Endothelial cell of umbilical vein (primary cell): Measurements from ENCODE around the gene SRSF1. TPM values are rescaled to one million over a fixed set of nuclear protein-coding genes. Genes with fewer than 3 reads are reported as not detected.

Source experiments
- BruUV-seq: library from RNA; stranded (reverse); fragments of 400-500 nt; replicated peaks from 2 replicates; lab custom pipeline; 2021; lab: Mats Ljungman, UMichigan
- CTCF ChIA-PET: fragments of 300-600, 350-600 bp; sonication (Branson Sonifier 250); formaldehyde crosslinking; loops from one replicate; lab custom pipeline; 2021; ENCODE audit warnings: antibody characterized with exemption, inconsistent platforms; lab: Charles Lee
- POLR2A ChIA-PET: fragments of 300-600, 350-600 bp; sonication (Branson Sonifier 250); formaldehyde crosslinking; loops from one replicate; lab custom pipeline; 2021; ENCODE audit warnings: antibody characterized with exemption, inconsistent platforms; lab: Charles Lee
- DNase-seq: peaks from one replicate; pipeline ENCODE4 v3.0.0-alpha.2; 2011; ENCODE audit warnings: low read depth, low spot score
- FAIRE-seq: peaks from 2 replicates; lab custom pipeline; 2011; peaks lifted over from hg19 to GRCh38; lab: Jason Lieb, UNC
- H2AFZ ChIP-seq: 2 replicates; pipeline ENCODE4 v1.6.0; 2012; ENCODE audit warnings: low read depth, low read length, control low read depth, inconsistent platforms
- H3K27ac ChIP-seq: 2 replicates; pipeline ENCODE4 v1.5.1; 2011; ENCODE audit warnings: low read depth, mild to moderate bottlenecking, control low read depth, low read length, moderate library complexity; ENCODE audit not compliant: insufficient read depth
- H3K27me3 ChIP-seq, 2 experiments: 2 replicates each; pipeline versions ENCODE4 v1.6.0 to v1.6.1; 2011; ENCODE audit warnings: low read length in 2 of 2, mixed read lengths in 1 of 2; ENCODE audit not compliant: control insufficient read depth in 2 of 2, insufficient read depth in 2 of 2
- H3K36me3 ChIP-seq, 2 experiments: 2 replicates in 1 of 2; 3 replicates in 1 of 2; pipeline ENCODE4 v1.5.1; 2011; ENCODE audit warnings: low read length in 2 of 2, mild to moderate bottlenecking in 1 of 2, moderate library complexity in 1 of 2; ENCODE audit not compliant: control insufficient read depth in 2 of 2, insufficient read depth in 2 of 2; ENCODE audit errors: extremely low read depth in 1 of 2
- H3K4me1 ChIP-seq: 3 replicates; pipeline ENCODE4 v1.5.1; 2011; ENCODE audit warnings: mild to moderate bottlenecking, low read length; ENCODE audit not compliant: control insufficient read depth, insufficient read depth; ENCODE audit errors: extremely low read depth
- H3K4me2 ChIP-seq: 2 replicates; pipeline ENCODE4 v1.6.1; 2011; ENCODE audit warnings: low read length, control low read depth, mixed read lengths; ENCODE audit not compliant: insufficient read depth
- H3K4me3 ChIP-seq, 3 experiments: fragments of 200-600 bp in 1 of 3; sonication (generic), shearing (Covaris generic) in 1 of 3; replicated peaks in 1 of 3; 2 replicates each; pipeline ENCODE4 v1.5.1; 2011 to 2016; ENCODE audit warnings: control low read depth in 3 of 3, low read length in 3 of 3, mild to moderate bottlenecking in 2 of 3, inconsistent platforms in 1 of 3, low read depth in 1 of 3, moderate library complexity in 1 of 3; ENCODE audit not compliant: insufficient read depth in 1 of 3
- H3K79me2 ChIP-seq: 2 replicates; pipeline ENCODE4 v1.6.0; 2012; ENCODE audit warnings: low read length, inconsistent platforms; ENCODE audit not compliant: control insufficient read depth, insufficient read depth
- H3K9ac ChIP-seq: replicated peaks from 2 replicates; pipeline ENCODE3; 2011; ENCODE audit warnings: low read length, control low read depth; ENCODE audit not compliant: insufficient read depth; ENCODE audit errors: extremely low read depth
- H3K9me1 ChIP-seq: replicated peaks from 3 replicates; pipeline ENCODE4 v1.6.0; 2011; ENCODE audit warnings: mild to moderate bottlenecking, low read length; ENCODE audit not compliant: control insufficient read depth, insufficient read depth; ENCODE audit errors: extremely low read depth
- H3K9me3 ChIP-seq: replicated peaks from 2 replicates; pipeline ENCODE4 v1.5.1; 2012; ENCODE audit warnings: low read length, inconsistent platforms; ENCODE audit not compliant: control insufficient read depth, insufficient read depth
- H4K20me1 ChIP-seq: replicated peaks from 2 replicates; pipeline ENCODE3; 2011; ENCODE audit warnings: mild to moderate bottlenecking, low read length; ENCODE audit not compliant: control insufficient read depth, insufficient read depth; ENCODE audit errors: extremely low read depth
- EZH2 ChIP-seq: IDR thresholded peaks from 2 replicates; pipeline ENCODE4 v1.6.1; 2012; ENCODE audit warnings: borderline replicate concordance, low read depth, mild to moderate bottlenecking, moderate library complexity, low read length, inconsistent platforms; ENCODE audit not compliant: severe bottlenecking
- FOS ChIP-seq: IDR thresholded peaks from 2 replicates; pipeline ENCODE4 v1.6.1; 2011; ENCODE audit warnings: mild to moderate bottlenecking, low read length, moderate library complexity, borderline replicate concordance; ENCODE audit not compliant: insufficient read depth
- GATA2 ChIP-seq: IDR thresholded peaks from 2 replicates; pipeline ENCODE4 v1.7.0; 2011; ENCODE audit warnings: low read depth, mild to moderate bottlenecking, moderate library complexity, mixed read lengths, low read length; ENCODE audit not compliant: insufficient read length, insufficient read depth
- JUN ChIP-seq: IDR thresholded peaks from 2 replicates; pipeline ENCODE4 v1.6.1; 2011; ENCODE audit warnings: borderline replicate concordance, low read depth; ENCODE audit not compliant: insufficient read length, insufficient read depth
- MAX ChIP-seq: IDR thresholded peaks from 2 replicates; pipeline ENCODE4 v1.6.1; 2011; ENCODE audit not compliant: insufficient read depth, insufficient read length
- MYC ChIP-seq: IDR thresholded peaks from one replicate; pipeline ENCODE4 v1.6.1; 2011; ENCODE audit warnings: mild to moderate bottlenecking, low read depth, low read length
- POLR2A ChIP-seq: IDR thresholded peaks from 2 replicates; pipeline ENCODE4 v1.6.1; 2012; ENCODE audit warnings: low read depth, mild to moderate bottlenecking, control low read depth, low read length
- POLR2AphosphoS5 ChIP-seq: IDR thresholded peaks from 2 replicates; pipeline ENCODE4 v1.6.1; 2012; ENCODE audit warnings: low read depth, mild to moderate bottlenecking, control low read depth, low read length, moderate library complexity; ENCODE audit not compliant: insufficient read depth
- dilution Hi-C: fragments of 300-500 bp; cut with MboI; formaldehyde crosslinking; loops from one replicate; pipeline ENCODE4 v1.15.0; 2019; ENCODE audit warnings: low sequenced_read_pairs; ENCODE audit not compliant: extremely low pct_ligation_motif_present
- intact Hi-C: fragments of 100-400 bp; cut with micrococcal nuclease; formaldehyde crosslinking; loops from one replicate; pipeline ENCODE4 v1.10.0; 2022
- polyA plus RNA-seq, 4 experiments: library from polyadenylated mRNA; depleted of rRNA in 3 of 4; stranded (reverse) in 3 of 4; unstranded in 1 of 4; fragments of >200 nt; gene quantifications; 2 replicates each; pipeline versions ENCODE4 v1.2.1 to v1.2.3, GENCODE V29; 2011 to 2012; ENCODE audit warnings: missing spikeins in 1 of 4
- total RNA-seq: library from RNA; stranded (reverse); gene quantifications from 2 replicates; pipeline ENCODE4 v1.2.3, GENCODE V29; 2021
- TF ChIP-seq, protein P1 (sequence below), 2 donors: IDR thresholded peaks; 1 replicate in 1 of 2; 2 replicates in 1 of 2; pipeline ENCODE4 v1.5.1; 2011; ENCODE audit warnings: low read length in 2 of 2, mild to moderate bottlenecking in 2 of 2, moderate library complexity in 2 of 2, control low read depth in 1 of 2, inconsistent platforms in 1 of 2, low read depth in 1 of 2; ENCODE audit not compliant: insufficient read depth in 1 of 2; ENCODE audit errors: extremely low read depth in 1 of 2

Gene SRSF1
- total and polyA plus RNA-seq, 2 donors (not counting 3 experiments of a cell fraction or from before 2014, with no cell fraction given) = 133 to 316 TPM

DNA sequence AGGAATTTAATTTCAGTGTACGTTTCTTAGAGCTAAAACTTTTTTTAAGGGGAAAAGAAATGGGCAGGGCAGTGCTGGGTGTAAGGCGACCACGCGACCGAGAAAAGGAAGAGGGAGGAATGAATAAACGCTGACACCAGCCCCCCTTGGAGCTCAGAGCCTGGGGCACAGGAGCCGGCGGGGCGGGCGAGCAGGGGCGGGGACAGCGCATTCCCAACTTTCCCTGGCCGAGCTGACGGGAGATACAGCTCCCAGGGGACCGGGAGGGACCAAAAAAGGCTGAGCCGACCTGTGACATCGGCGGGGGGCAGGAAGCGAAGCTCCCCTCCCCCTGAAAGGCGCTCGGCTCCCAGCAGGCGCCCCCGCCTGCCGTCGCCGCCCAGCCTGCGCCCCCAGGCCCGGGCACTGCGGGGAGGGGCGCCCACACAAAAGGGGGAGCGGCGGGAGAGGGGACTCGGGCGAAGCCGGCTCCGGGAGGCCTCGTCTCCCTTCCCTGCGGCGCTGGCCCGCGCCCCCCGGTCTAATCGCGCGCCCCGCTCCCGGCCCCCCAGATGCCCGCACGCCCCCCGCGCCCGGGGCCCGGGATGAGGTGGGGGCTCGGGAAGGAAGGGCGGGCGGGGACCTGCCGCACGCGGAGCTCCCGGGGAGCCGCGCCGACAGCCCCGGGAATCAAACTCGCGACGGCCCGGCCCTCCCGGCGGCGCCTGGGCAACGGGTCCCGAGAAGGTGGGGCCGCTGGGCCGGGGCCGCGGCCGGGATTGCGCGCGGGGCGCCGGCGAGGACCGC is 52.5 kb downstream of the SRSF1 start:
- TF ChIP-seq FOS = no peak
- TF ChIP-seq POLR2A = no peak
- TF ChIP-seq MYC = no peak
- no peak for TF ChIP-seq MAX
- TF ChIP-seq, protein P1, sequence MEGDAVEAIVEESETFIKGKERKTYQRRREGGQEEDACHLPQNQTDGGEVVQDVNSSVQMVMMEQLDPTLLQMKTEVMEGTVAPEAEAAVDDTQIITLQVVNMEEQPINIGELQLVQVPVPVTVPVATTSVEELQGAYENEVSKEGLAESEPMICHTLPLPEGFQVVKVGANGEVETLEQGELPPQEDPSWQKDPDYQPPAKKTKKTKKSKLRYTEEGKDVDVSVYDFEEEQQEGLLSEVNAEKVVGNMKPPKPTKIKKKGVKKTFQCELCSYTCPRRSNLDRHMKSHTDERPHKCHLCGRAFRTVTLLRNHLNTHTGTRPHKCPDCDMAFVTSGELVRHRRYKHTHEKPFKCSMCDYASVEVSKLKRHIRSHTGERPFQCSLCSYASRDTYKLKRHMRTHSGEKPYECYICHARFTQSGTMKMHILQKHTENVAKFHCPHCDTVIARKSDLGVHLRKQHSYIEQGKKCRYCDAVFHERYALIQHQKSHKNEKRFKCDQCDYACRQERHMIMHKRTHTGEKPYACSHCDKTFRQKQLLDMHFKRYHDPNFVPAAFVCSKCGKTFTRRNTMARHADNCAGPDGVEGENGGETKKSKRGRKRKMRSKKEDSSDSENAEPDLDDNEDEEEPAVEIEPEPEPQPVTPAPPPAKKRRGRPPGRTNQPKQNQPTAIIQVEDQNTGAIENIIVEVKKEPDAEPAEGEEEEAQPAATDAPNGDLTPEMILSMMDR (IDR thresholded peaks at IDR 0.05; ENCODE audit: extremely low read depth in 1 of 2, insufficient read depth in 1 of 2, low read depth in 1 of 2, low read length in 2 of 2) = no peak
- TF ChIP-seq EZH2 = no peak
- TF ChIP-seq POLR2AphosphoS5 = no peak
- TF ChIP-seq JUN = no peak
- TF ChIP-seq GATA2 = no peak
- dilution Hi-C loops = no loop called here
- Histone ChIP-seq H3K9ac (peak overlapping the region; percentile 68), H3K4me2 (peak overlapping the region; percentile 65), H3K4me1 (peaks cover 36% of the 10 kb centered on the region), H3K27ac (peak overlapping the region; percentile 44), H4K20me1 (no peaks in the 10 kb centered on the region), H3K79me2 (peaks cover 7% of the 10 kb centered on the region), H3K9me3 (no peaks in the 10 kb centered on the region), H3K27me3 (peaks cover 2 to 6% of the 10 kb centered on the region in 2 experiments), H3K9me1 (no peaks in the 10 kb centered on the region), H3K36me3 (no peaks in the 10 kb centered on the region), H2AFZ (peak overlapping the region; percentile 69), H3K4me3 (peak overlapping the region; percentile 57 to 88 (median 77))
- FAIRE-seq = peak; percentile 54
- intact Hi-C loops = loop anchor here (1.0 kb wide), 4 partner anchors 31 to 96 kb away; no protein-coding TSS in a partner anchor
- peak; percentile 34 for DNase-seq
- no TSS peak for BruUV-seq
- CTCF ChIA-PET = interaction anchor here (0.9 to 5.3 kb wide), 25 partner anchors 8 to 95 kb away, joined by 3 to 45 read pairs (median 10); no protein-coding TSS in a partner anchor
- POLR2A ChIA-PET = interaction anchor here (0.9 kb wide), 2 partner anchors 19 to 27 kb away, joined by 4 read pairs; no protein-coding TSS in a partner anchor
